Neuronal stem cell (in vitro differentiated cells): Measurements from ENCODE around the gene RABGEF1.

Experiments used
- DNase-seq: peaks from one replicate; pipeline ENCODE4 v3.0.0-alpha.2; 2013; ENCODE audit warnings: low spot score
- H2AFZ ChIP-seq: one replicate; pipeline ENCODE4 v1.6.1; 2013; ENCODE audit warnings: mild to moderate bottlenecking, low read length, inconsistent platforms
- H2AK5ac ChIP-seq: 2 replicates; pipeline ENCODE4 v1.6.1; 2013; ENCODE audit warnings: low read depth, mild to moderate bottlenecking, inconsistent platforms, low read length, moderate library complexity, mixed read lengths
- H2BK120ac ChIP-seq: 2 replicates; pipeline ENCODE4 v1.6.1; 2013; ENCODE audit warnings: low read depth, mild to moderate bottlenecking, inconsistent platforms, low read length, moderate library complexity, mixed read lengths
- H2BK12ac ChIP-seq: one replicate; pipeline ENCODE4 v1.6.1; 2013; ENCODE audit warnings: low read length, inconsistent platforms
- H2BK15ac ChIP-seq: 2 replicates; pipeline ENCODE4 v1.6.1; 2013; ENCODE audit warnings: mild to moderate bottlenecking, low read length, inconsistent platforms, mixed read lengths
- H2BK5ac ChIP-seq: one replicate; pipeline ENCODE4 v1.6.1; 2013; ENCODE audit warnings: inconsistent platforms, mild to moderate bottlenecking, low read length, moderate library complexity
- H3K14ac ChIP-seq: one replicate; pipeline ENCODE4 v1.6.1; 2013; ENCODE audit warnings: low read length, inconsistent platforms
- H3K18ac ChIP-seq: 2 replicates; pipeline ENCODE4 v1.6.1; 2013; ENCODE audit warnings: low read length, inconsistent platforms
- H3K23ac ChIP-seq: 2 replicates; pipeline ENCODE4 v1.6.1; 2013; ENCODE audit warnings: low read depth, mild to moderate bottlenecking, mixed read lengths, low read length, inconsistent platforms; ENCODE audit not compliant: poor library complexity
- H3K27ac ChIP-seq: replicated peaks from 3 replicates; pipeline ENCODE4 v1.5.1; 2013; ENCODE audit warnings: low read length, inconsistent platforms
- H3K27me3 ChIP-seq, 3 experiments: 2 replicates each; pipeline ENCODE4 v1.6.1; 2013; ENCODE audit warnings: low read length in 3 of 3, mild to moderate bottlenecking in 2 of 3, inconsistent platforms in 1 of 3, low read depth in 1 of 3, mixed read lengths in 1 of 3, moderate library complexity in 1 of 3; ENCODE audit not compliant: control insufficient read depth in 3 of 3, insufficient read depth in 3 of 3
- H3K36me3 ChIP-seq, 2 donors: replicated peaks in 1 of 2; 2 replicates each; pipeline ENCODE4 v1.6.1; 2013; ENCODE audit warnings: low read length in 2 of 2; ENCODE audit not compliant: control insufficient read depth in 2 of 2, insufficient read depth in 2 of 2
- H3K4ac ChIP-seq: 2 replicates; pipeline ENCODE4 v1.6.1; 2013; ENCODE audit warnings: inconsistent platforms, mild to moderate bottlenecking, low read length, moderate library complexity
- H3K4me1 ChIP-seq, 2 donors: 1 replicate in 1 of 2; 2 replicates in 1 of 2; pipeline ENCODE4 v1.6.1; 2013; ENCODE audit warnings: low read length in 2 of 2, low read depth in 1 of 2; ENCODE audit not compliant: control insufficient read depth in 2 of 2, insufficient read depth in 1 of 2
- H3K4me2 ChIP-seq: one replicate; pipeline ENCODE4 v1.6.1; 2013; ENCODE audit warnings: mild to moderate bottlenecking, low read length, inconsistent platforms; ENCODE audit not compliant: insufficient read depth, poor library complexity, severe bottlenecking
- H3K4me3 ChIP-seq, 2 donors: 2 replicates each; pipeline ENCODE4 v1.5.1; 2013; ENCODE audit warnings: low read length in 2 of 2, mild to moderate bottlenecking in 2 of 2, inconsistent platforms in 1 of 2, moderate library complexity in 1 of 2
- H3K79me1 ChIP-seq: one replicate; pipeline ENCODE4 v1.6.1; 2013; ENCODE audit warnings: low read depth, mild to moderate bottlenecking, inconsistent platforms, low read length, moderate library complexity
- H3K9ac ChIP-seq: one replicate; pipeline ENCODE4 v1.6.1; 2013; ENCODE audit warnings: mild to moderate bottlenecking, low read depth, low read length, inconsistent platforms; ENCODE audit not compliant: poor library complexity
- H3K9me3 ChIP-seq, 2 donors: replicated peaks in 1 of 2; 2 replicates each; pipeline versions ENCODE3 to v1.6.1; 2013; ENCODE audit warnings: low read length in 2 of 2, mild to moderate bottlenecking in 2 of 2, inconsistent platforms in 1 of 2, low read depth in 1 of 2, mixed read lengths in 1 of 2, moderate library complexity in 1 of 2; ENCODE audit not compliant: control insufficient read depth in 2 of 2, insufficient read depth in 1 of 2
- H4K8ac ChIP-seq: one replicate; pipeline ENCODE4 v1.6.1; 2013; ENCODE audit warnings: low read depth, mild to moderate bottlenecking, inconsistent platforms, low read length, moderate library complexity
- H4K91ac ChIP-seq: one replicate; pipeline ENCODE4 v1.6.1; 2013; ENCODE audit warnings: low read length, low read depth, mild to moderate bottlenecking, inconsistent platforms; ENCODE audit not compliant: poor library complexity
- WGBS, 2 donors: extraction: QIAGEN DNeasy Blood & Tissue Kit; methylation state at CpG; one replicate each; pipeline ENCODE4 v1.1.7; 2013; ENCODE audit warnings: missing lambda C conversion rate in 2 of 2, mixed read lengths in 1 of 2; ENCODE audit not compliant: insufficient read length in 2 of 2, insufficient replicate concordance in 1 of 2; ENCODE audit errors: extremely low coverage in 2 of 2; 5-methylcytosine and 5-hydroxymethylcytosine counted together

The RABGEF1 gene

GRCh38 chr7:66732439-66732838, 8.1 kb upstream of the RABGEF1 start:
- Histone ChIP-seq H2BK120ac (no peak overlapping the region), H3K4ac (no peak overlapping the region), H3K23ac (no peak overlapping the region), H3K9me3 (peaks cover 2 to 19% of the 10 kb centered on the region in 2 donors), H4K91ac (no peak overlapping the region), H3K4me1 (no peaks in the 10 kb centered on the region), H3K27me3 (no peaks in the 10 kb centered on the region), H2BK15ac (no peak overlapping the region), H3K4me3 (no peak overlapping the region), H3K4me2 (no peak overlapping the region), H4K8ac (no peak overlapping the region), H2AK5ac (no peak overlapping the region), H2BK5ac (peak overlapping the region; percentile 73), H3K18ac (no peak overlapping the region), H3K14ac (no peak overlapping the region), H3K9ac (no peak overlapping the region), H3K27ac (no peak overlapping the region), H2BK12ac (no peak overlapping the region), H3K36me3 (peaks cover 12 to 24% of the 10 kb centered on the region in 2 donors), H3K79me1 (no peaks in the 10 kb centered on the region), H2AFZ (no peak overlapping the region)
- WGBS, 2 donors, result no CpG with 5 or more reads among the region's 9 CpGs
- no peak for DNase-seq

- Histone ChIP-seq H3K4me1 (no peaks in the 10 kb centered on the region), H3K4ac (no peak overlapping the region), H2BK5ac (no peak overlapping the region), H2BK15ac (no peak overlapping the region), H3K14ac (no peak overlapping the region), H3K36me3 (peaks cover 6 to 25% of the 10 kb centered on the region in 2 donors), H2BK12ac (no peak overlapping the region), H2AFZ (no peak overlapping the region), H2AK5ac (no peak overlapping the region), H3K23ac (no peak overlapping the region), H3K4me2 (no peak overlapping the region), H3K9me3 (peaks cover 0 to 21% of the 10 kb centered on the region in 2 donors), H3K27me3 (no peaks in the 10 kb centered on the region), H3K4me3 (no peak overlapping the region), H3K9ac (no peak overlapping the region), H3K18ac (no peak overlapping the region), H3K79me1 (peaks cover 1% of the 10 kb centered on the region), H4K91ac (no peak overlapping the region), H4K8ac (no peak overlapping the region), H2BK120ac (no peak overlapping the region), H3K27ac (no peak overlapping the region)
- DNase-seq, result no peak
- WGBS, 2 donors, result no CpG with 5 or more reads among the region's 6 CpGs
Measured at GRCh38 chr7:66734006-66734405, 6.5 kb upstream of the RABGEF1 start.

- Histone ChIP-seq H3K23ac (no peak overlapping the region), H3K14ac (no peak overlapping the region), H3K18ac (no peak overlapping the region), H2AK5ac (no peak overlapping the region), H4K91ac (no peak overlapping the region), H4K8ac (no peak overlapping the region), H3K4me2 (no peak overlapping the region), H2BK12ac (no peak overlapping the region), H3K4me1 (peaks cover 0 to 4% of the 10 kb centered on the region in 2 donors), H3K4me3 (no peak overlapping the region), H2AFZ (no peak overlapping the region), H3K79me1 (peaks cover 4% of the 10 kb centered on the region), H3K27me3 (no peaks in the 10 kb centered on the region), H2BK120ac (no peak overlapping the region), H3K4ac (no peak overlapping the region), H3K9ac (no peak overlapping the region), H3K36me3 (peaks cover 6 to 15% of the 10 kb centered on the region in 2 donors), H3K9me3 (peaks cover 0 to 21% of the 10 kb centered on the region in 2 donors), H3K27ac (no peak overlapping the region), H2BK5ac (no peak overlapping the region), H2BK15ac (no peak overlapping the region)
- no peak for DNase-seq
- no CpG with 5 or more reads among the region's 3 CpGs for WGBS, 2 donors
Measured at GRCh38 chr7:66735154-66735553, 5.4 kb upstream of the RABGEF1 start.

- Histone ChIP-seq H3K9ac (no peak overlapping the region), H2AK5ac (no peak overlapping the region), H3K23ac (no peak overlapping the region), H3K14ac (no peak overlapping the region), H2BK5ac (no peak overlapping the region), H3K36me3 (peaks cover 6 to 13% of the 10 kb centered on the region in 2 donors), H4K91ac (no peak overlapping the region), H2BK120ac (no peak overlapping the region), H2BK12ac (no peak overlapping the region), H3K4me3 (no peak overlapping the region), H2BK15ac (no peak overlapping the region), H3K27ac (no peak overlapping the region), H3K27me3 (no peaks in the 10 kb centered on the region), H3K4me1 (peaks cover 0 to 4% of the 10 kb centered on the region in 2 donors), H2AFZ (no peak overlapping the region), H4K8ac (no peak overlapping the region), H3K18ac (no peak overlapping the region), H3K4ac (no peak overlapping the region), H3K4me2 (no peak overlapping the region), H3K79me1 (peaks cover 9% of the 10 kb centered on the region), H3K9me3 (peaks cover 0 to 21% of the 10 kb centered on the region in 2 donors)
- DNase-seq, result no peak
- no CpG with 5 or more reads among the region's 1 CpG for WGBS, 2 donors
Measured at GRCh38 chr7:66735850-66736249, 4.7 kb upstream of the RABGEF1 start.
